IMR-90 (cell line): ENCODE data around the gene ZSCAN9. TPM values are rescaled to one million over a fixed set of nuclear protein-coding genes. Genes with fewer than 3 reads are reported as not detected.

Experiments used
- ATAC-seq: fragments of 200-7000 bp; cut with Tn5 transposase; 2 replicates; pipeline ENCODE4 v1.9.1; 2020; ENCODE audit warnings: low read depth, mild to moderate bottlenecking, moderate library complexity
- BruUV-seq: library from RNA; stranded (reverse); fragments of 400-500 nt; replicated peaks from 2 replicates; lab custom pipeline; 2021; lab: Mats Ljungman, UMichigan
- CTCF ChIA-PET: fragments of 300-600 bp; formaldehyde crosslinking; extraction: SDS; loops from one replicate; lab custom pipeline; 2021; ENCODE audit warnings: antibody characterized with exemption; lab: Yijun Ruan, JAX
- POLR2A ChIA-PET: fragments of 300-600 bp; sonication (Branson Sonifier 250); formaldehyde crosslinking; loops from one replicate; lab custom pipeline; 2022; ENCODE audit warnings: antibody characterized with exemption; ENCODE audit not compliant: unreplicated experiment; lab: Charles Lee
- DNase-seq: peaks from one replicate; pipeline ENCODE4 v3.0.0; 2013
- H2AFZ ChIP-seq: replicated peaks from 2 replicates; pipeline ENCODE3; 2013; ENCODE audit warnings: low read length, mild to moderate bottlenecking; ENCODE audit not compliant: poor library complexity
- H2AK5ac ChIP-seq: 2 replicates; pipeline ENCODE4 v1.6.1; 2013; ENCODE audit warnings: low read depth, low read length, inconsistent platforms
- H2AK9ac ChIP-seq: replicated peaks from 2 replicates; pipeline ENCODE3; 2013; ENCODE audit warnings: mild to moderate bottlenecking, low read depth, low read length, moderate library complexity; ENCODE audit not compliant: poor library complexity
- H2BK120ac ChIP-seq: 2 replicates; pipeline ENCODE4 v1.6.1; 2013; ENCODE audit warnings: low read depth, low read length, inconsistent platforms
- H2BK15ac ChIP-seq: 3 replicates; pipeline ENCODE4 v1.6.1; 2013; ENCODE audit warnings: low read depth, low read length, inconsistent platforms
- H2BK20ac ChIP-seq: 2 replicates; pipeline ENCODE4 v1.6.1; 2013; ENCODE audit warnings: low read depth, mild to moderate bottlenecking, inconsistent platforms, low read length, moderate library complexity
- H2BK5ac ChIP-seq: 2 replicates; pipeline ENCODE4 v1.6.1; 2013; ENCODE audit warnings: mild to moderate bottlenecking, low read depth, low read length, inconsistent platforms; ENCODE audit not compliant: poor library complexity, severe bottlenecking
- H3K14ac ChIP-seq: replicated peaks from 2 replicates; pipeline ENCODE4 v1.6.1; 2013; ENCODE audit warnings: low read depth, low read length, inconsistent platforms
- H3K18ac ChIP-seq: 2 replicates; pipeline ENCODE4 v1.6.1; 2013; ENCODE audit warnings: low read depth, low read length, control low read depth
- H3K23ac ChIP-seq: 2 replicates; pipeline ENCODE4 v1.6.1; 2013; ENCODE audit warnings: low read depth, low read length, inconsistent platforms
- H3K27ac ChIP-seq: 2 replicates; pipeline ENCODE4 v1.5.1; 2013; ENCODE audit warnings: mild to moderate bottlenecking, control low read depth, low read length; ENCODE audit not compliant: insufficient read depth
- H3K27me3 ChIP-seq: 2 replicates; pipeline ENCODE4 v1.6.1; 2013; ENCODE audit warnings: low read length; ENCODE audit not compliant: control insufficient read depth, insufficient read depth
- H3K36me3 ChIP-seq: 2 replicates; pipeline ENCODE4 v1.6.1; 2013; ENCODE audit warnings: low read length, mixed read lengths; ENCODE audit not compliant: control insufficient read depth, insufficient read depth
- H3K4ac ChIP-seq: 2 replicates; pipeline ENCODE4 v1.6.1; 2013; ENCODE audit warnings: low read depth, low read length, inconsistent platforms
- H3K4me1 ChIP-seq: 2 replicates; pipeline ENCODE4 v1.6.1; 2013; ENCODE audit warnings: low read length, mixed read lengths; ENCODE audit not compliant: control insufficient read depth, insufficient read depth
- H3K4me2 ChIP-seq: 2 replicates; pipeline ENCODE4 v1.6.1; 2013; ENCODE audit warnings: low read depth, mild to moderate bottlenecking, control low read depth, low read length, moderate library complexity
- H3K4me3 ChIP-seq: 2 replicates; pipeline ENCODE4 v1.5.1; 2013; ENCODE audit warnings: low read depth, mild to moderate bottlenecking, control low read depth, low read length, moderate library complexity; ENCODE audit not compliant: insufficient read depth
- H3K56ac ChIP-seq: 2 replicates; pipeline ENCODE4 v1.6.1; 2013; ENCODE audit warnings: low read length, inconsistent platforms; ENCODE audit not compliant: insufficient read depth; ENCODE audit errors: extremely low read depth
- H3K79me1 ChIP-seq, 2 experiments: 2 replicates each; pipeline ENCODE4 v1.6.1; 2013; ENCODE audit warnings: low read length in 2 of 2, inconsistent platforms in 1 of 2, low read depth in 1 of 2
- H3K9ac ChIP-seq: 2 replicates; pipeline ENCODE4 v1.6.1; 2013; ENCODE audit warnings: low read depth, low read length, control low read depth
- H3K9me1 ChIP-seq: 2 replicates; pipeline ENCODE4 v1.6.1; 2013; ENCODE audit warnings: low read length, inconsistent platforms; ENCODE audit not compliant: insufficient read depth
- H3K9me3 ChIP-seq: 2 replicates; pipeline ENCODE4 v1.6.1; 2013; ENCODE audit warnings: low read length; ENCODE audit not compliant: control insufficient read depth, insufficient read depth
- H4K20me1 ChIP-seq: 2 replicates; pipeline ENCODE4 v1.6.1; 2013; ENCODE audit warnings: low read length, inconsistent platforms; ENCODE audit not compliant: insufficient read depth
- H4K5ac ChIP-seq: 2 replicates; pipeline ENCODE4 v1.6.1; 2013; ENCODE audit warnings: mild to moderate bottlenecking, low read depth, low read length, control low read depth
- H4K8ac ChIP-seq, 2 experiments: 2 replicates each; pipeline ENCODE4 v1.6.1; 2013; ENCODE audit warnings: low read depth in 2 of 2, low read length in 2 of 2, control low read depth in 1 of 2, inconsistent platforms in 1 of 2
- H4K91ac ChIP-seq: 2 replicates; pipeline ENCODE4 v1.6.1; 2013; ENCODE audit warnings: low read depth, low read length, inconsistent platforms; ENCODE audit not compliant: insufficient read depth
- CEBPB ChIP-seq: IDR thresholded peaks from 2 replicates; pipeline ENCODE4 v1.6.1; 2012; ENCODE audit warnings: low read depth, low read length, improper control_type of control experiment
- FOS ChIP-seq: fragments of 150-350 bp; IDR thresholded peaks from 2 replicates; pipeline ENCODE4 v1.6.1; 2016; ENCODE audit warnings: low read depth, low read length
- RFX5 ChIP-seq: IDR thresholded peaks from 2 replicates; pipeline ENCODE4 v1.8.0; 2012; ENCODE audit warnings: low read depth, mild to moderate bottlenecking, low read length, moderate library complexity
- WGBS, 2 experiments: methylation state at CpG; one replicate each; pipeline versions ENCODE4 v1.1.5 to v1.1.7; 2013; ENCODE audit warnings: missing lambda C conversion rate in 2 of 2; ENCODE audit not compliant: insufficient read length in 1 of 2; ENCODE audit errors: extremely low coverage in 2 of 2; 5-methylcytosine and 5-hydroxymethylcytosine counted together
- dilution Hi-C: fragments of 300-500 bp; cut with HindIII; formaldehyde crosslinking; loops from one replicate; pipeline ENCODE4 v1.14.3; 2018; ENCODE audit warnings: low sequenced_read_pairs; ENCODE audit not compliant: unreplicated experiment
- in situ Hi-C: fragments of 300-500 bp; cut with MboI; formaldehyde crosslinking; loops from 3 replicates; pipeline ENCODE4 v1.14.3; 2019; ENCODE audit warnings: low sequenced_read_pairs, inconsistent platforms, mixed read lengths
- intact Hi-C: fragments of 100-400 bp; cut with micrococcal nuclease; formaldehyde crosslinking; loops from 2 replicates; pipeline ENCODE4 v1.10.0; 2022
- polyA plus RNA-seq, 3 experiments: library from polyadenylated mRNA; depleted of rRNA; stranded (reverse); fragments of >200 nt; gene quantifications; 2 replicates each; pipeline ENCODE4 v1.2.3, GENCODE V29; 2012; ENCODE audit warnings: low replicate concordance in 1 of 3
- total RNA-seq: library from RNA; depleted of rRNA; stranded (reverse); fragments of >200 nt; gene quantifications from 2 replicates; pipeline ENCODE4 v1.2.3, GENCODE V29; 2012
- TF ChIP-seq, protein P1 (sequence below): fragments of 150-350 bp; IDR thresholded peaks from 2 replicates; pipeline ENCODE4 v1.6.1; 2016; ENCODE audit warnings: low read depth, mild to moderate bottlenecking, low read length, moderate library complexity, borderline replicate concordance
- TF ChIP-seq, protein P2 (sequence below): fragments of 150-350 bp; IDR thresholded peaks from 2 replicates; pipeline ENCODE4 v1.6.1; 2017; ENCODE audit warnings: mild to moderate bottlenecking, antibody characterized with exemption, low read length, low read depth

Gene ZSCAN9
- total and polyA plus RNA-seq, 2 of the 4 experiments (the other 2 are of a cell fraction), result 13.7 to 17.7 TPM

DNA sequence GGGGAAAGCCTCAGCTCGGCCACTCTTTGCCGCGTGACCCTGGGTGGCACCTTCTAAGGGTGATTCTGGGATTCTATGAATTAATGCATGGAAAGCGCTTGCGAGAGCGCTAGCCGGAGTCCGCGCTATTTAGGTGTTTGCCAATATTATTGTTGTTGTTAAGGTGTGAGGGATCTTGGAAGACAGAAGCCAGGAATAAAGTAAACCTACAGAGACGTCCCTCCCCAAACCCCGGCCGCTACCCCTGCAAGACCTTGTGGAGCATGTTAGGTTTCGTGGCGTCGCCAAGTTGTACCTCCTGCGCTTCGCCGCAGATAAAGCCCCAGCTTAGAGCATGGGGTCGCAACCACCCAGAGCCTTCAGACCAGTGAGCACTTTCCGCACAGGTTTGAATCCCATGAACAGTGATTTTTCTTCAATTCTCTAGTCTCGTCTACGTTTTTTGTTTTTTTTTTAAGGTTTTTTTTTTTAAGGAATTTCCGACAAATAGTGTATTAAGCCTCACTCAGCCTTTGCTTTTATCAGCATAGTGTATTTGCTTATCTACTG lies 16.9 kb upstream of the ZSCAN9 start:
- peak; percentile 2; the same call in 1 of the 2 replicates for ATAC-seq
- CTCF ChIA-PET, result no interaction called here
- BruUV-seq, result no TSS peak
- H2BK120ac ChIP-seq, result no peak overlapping the region
- no peaks in the 10 kb centered on the region for H4K20me1 ChIP-seq
- no peak overlapping the region for H3K9ac ChIP-seq
- peak overlapping the region; percentile 54; the same call in 1 of the 2 replicates for H3K23ac ChIP-seq
- no peak overlapping the region; the same call in 1 of the 2 replicates for H3K14ac ChIP-seq
- dilution Hi-C loops, result no loop called here
- peak overlapping the region; percentile 42 for H2AK9ac ChIP-seq
- intact Hi-C loops, result loop anchor here (5.0 kb wide), 1 partner anchor 46 kb away; no protein-coding TSS in a partner anchor
- 0% methylated on average over 5 of the region's 23 CpGs; no CpG with 5 or more reads in 1 of the 2 experiments for WGBS, 2 experiments
- no peak overlapping the region for H3K27ac ChIP-seq
- peak overlapping the region; percentile 89 for H2AFZ ChIP-seq
- H3K56ac ChIP-seq, result no peak overlapping the region
- no peak overlapping the region for H3K4ac ChIP-seq
- no peaks in the 10 kb centered on the region for H3K4me1 ChIP-seq
- no peaks in the 10 kb centered on the region for H3K9me1 ChIP-seq
- no peak overlapping the region for H4K5ac ChIP-seq
- no peak overlapping the region for H3K18ac ChIP-seq
- H3K36me3 ChIP-seq, result no peaks in the 10 kb centered on the region
- H3K79me1 ChIP-seq, result no peaks in the 10 kb centered on the region
- H2BK15ac ChIP-seq, result no peak overlapping the region
- in situ Hi-C loops, result no loop called here
- no peak overlapping the region for H4K91ac ChIP-seq
- H3K27me3 ChIP-seq, result peaks cover 39% of the 10 kb centered on the region
- H4K8ac ChIP-seq, result no peak overlapping the region
- POLR2A ChIA-PET, result interaction anchor here (0.5 to 0.9 kb wide), 2 partner anchors 10 to 16 kb away, joined by 3 to 5 read pairs; no protein-coding TSS in a partner anchor
- TF ChIP-seq FOS, result no peak
- TF ChIP-seq, protein P1, sequence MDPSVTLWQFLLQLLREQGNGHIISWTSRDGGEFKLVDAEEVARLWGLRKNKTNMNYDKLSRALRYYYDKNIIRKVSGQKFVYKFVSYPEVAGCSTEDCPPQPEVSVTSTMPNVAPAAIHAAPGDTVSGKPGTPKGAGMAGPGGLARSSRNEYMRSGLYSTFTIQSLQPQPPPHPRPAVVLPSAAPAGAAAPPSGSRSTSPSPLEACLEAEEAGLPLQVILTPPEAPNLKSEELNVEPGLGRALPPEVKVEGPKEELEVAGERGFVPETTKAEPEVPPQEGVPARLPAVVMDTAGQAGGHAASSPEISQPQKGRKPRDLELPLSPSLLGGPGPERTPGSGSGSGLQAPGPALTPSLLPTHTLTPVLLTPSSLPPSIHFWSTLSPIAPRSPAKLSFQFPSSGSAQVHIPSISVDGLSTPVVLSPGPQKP, result no peak
- TF ChIP-seq, protein P2, sequence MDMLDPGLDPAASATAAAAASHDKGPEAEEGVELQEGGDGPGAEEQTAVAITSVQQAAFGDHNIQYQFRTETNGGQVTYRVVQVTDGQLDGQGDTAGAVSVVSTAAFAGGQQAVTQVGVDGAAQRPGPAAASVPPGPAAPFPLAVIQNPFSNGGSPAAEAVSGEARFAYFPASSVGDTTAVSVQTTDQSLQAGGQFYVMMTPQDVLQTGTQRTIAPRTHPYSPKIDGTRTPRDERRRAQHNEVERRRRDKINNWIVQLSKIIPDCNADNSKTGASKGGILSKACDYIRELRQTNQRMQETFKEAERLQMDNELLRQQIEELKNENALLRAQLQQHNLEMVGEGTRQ, result no peak
- no peak for TF ChIP-seq RFX5
- TF ChIP-seq CEBPB, result no peak
- no peak for DNase-seq
- H3K4me3 ChIP-seq, result peak overlapping the region; percentile 48
- no peak overlapping the region for H2BK20ac ChIP-seq
- H2AK5ac ChIP-seq, result no peak overlapping the region
- H2BK5ac ChIP-seq, result no peak overlapping the region
- H3K4me2 ChIP-seq, result peak overlapping the region; percentile 89
- peaks cover 3% of the 10 kb centered on the region for H3K9me3 ChIP-seq
